GM10266 (cell line): ENCODE measurements around the gene TRIM9.

Source experiments
- DNase-seq: peaks from one replicate; pipeline ENCODE4 v3.0.0; 2012; ENCODE audit errors: extremely low spot score
- CTCF ChIP-seq: IDR thresholded peaks from 2 replicates; pipeline ENCODE4 v1.5.1; 2012; ENCODE audit warnings: mild to moderate bottlenecking, low read depth; ENCODE audit not compliant: control insufficient read depth, insufficient read depth; ENCODE audit errors: missing control alignments

TRIM9 gene

GRCh38 chr14:51012055-51012454, 82.8 kb downstream of the TRIM9 start:
- DNase-seq: no peak
- no peak for TF ChIP-seq CTCF

GRCh38 chr14:51008446-51008845, 86.5 kb downstream of the TRIM9 start:
- no peak for TF ChIP-seq CTCF
- DNase-seq: no peak

GRCh38 chr14:51006781-51007211, 88.1 kb downstream of the TRIM9 start:
- no peak for TF ChIP-seq CTCF

GRCh38 chr14:51006324-51006723, 88.6 kb downstream of the TRIM9 start:
- TF ChIP-seq CTCF: no peak
- DNase-seq: no peak

More at GRCh38 chr14:51006781-51007211, 88.1 kb downstream of the TRIM9 start:
- DNase-seq: no peak

- DNase-seq: no peak
- no peak for TF ChIP-seq CTCF
These were observed 89.9 kb downstream of the TRIM9 start for GRCh38 chr14:51004801-51005526.

- DNase-seq: no peak
- TF ChIP-seq CTCF: no peak
These were observed 90.5 kb downstream of the TRIM9 start for GRCh38 chr14:51004352-51004800.

GRCh38 chr14:51002406-51002999, 92.4 kb downstream of the TRIM9 start:
- no peak for TF ChIP-seq CTCF

More at GRCh38 chr14:51002406-51002999, 92.4 kb downstream of the TRIM9 start:
- DNase-seq: no peak
